Stomach smooth muscle (tissue), 2 donors: Measurements from ENCODE around the gene OVOL1.

ENCODE experiments used
- H3K27ac ChIP-seq: one replicate; pipeline ENCODE4 v1.7.0; 2013; ENCODE audit warnings: mild to moderate bottlenecking, low read length, inconsistent platforms
- H3K27me3 ChIP-seq, 2 donors: one replicate each; pipeline ENCODE4 v1.7.0; 2013; ENCODE audit warnings: low read length in 2 of 2; ENCODE audit not compliant: insufficient read depth in 2 of 2, control insufficient read depth in 1 of 2
- H3K36me3 ChIP-seq, 2 donors: one replicate each; pipeline ENCODE4 v1.7.0; 2013; ENCODE audit warnings: low read length in 2 of 2; ENCODE audit not compliant: control insufficient read depth in 2 of 2, insufficient read depth in 2 of 2
- H3K4me1 ChIP-seq: one replicate; pipeline ENCODE4 v1.7.0; 2013; ENCODE audit warnings: low read length; ENCODE audit not compliant: control insufficient read depth, insufficient read depth
- H3K4me3 ChIP-seq, 2 donors: one replicate each; pipeline ENCODE4 v1.7.0; 2013; ENCODE audit warnings: low read length in 2 of 2
- H3K9ac ChIP-seq, 2 donors: one replicate each; pipeline ENCODE4 v1.7.0; 2013; ENCODE audit warnings: low read length in 2 of 2, mild to moderate bottlenecking in 1 of 2
- H3K9me3 ChIP-seq, 2 donors: one replicate each; pipeline ENCODE4 v1.7.0; 2013; ENCODE audit warnings: low read length in 2 of 2; ENCODE audit not compliant: control insufficient read depth in 2 of 2
- donor health status: healthy.
- donor health status: Pancreatic carcinoma.

The OVOL1 gene

DNA sequence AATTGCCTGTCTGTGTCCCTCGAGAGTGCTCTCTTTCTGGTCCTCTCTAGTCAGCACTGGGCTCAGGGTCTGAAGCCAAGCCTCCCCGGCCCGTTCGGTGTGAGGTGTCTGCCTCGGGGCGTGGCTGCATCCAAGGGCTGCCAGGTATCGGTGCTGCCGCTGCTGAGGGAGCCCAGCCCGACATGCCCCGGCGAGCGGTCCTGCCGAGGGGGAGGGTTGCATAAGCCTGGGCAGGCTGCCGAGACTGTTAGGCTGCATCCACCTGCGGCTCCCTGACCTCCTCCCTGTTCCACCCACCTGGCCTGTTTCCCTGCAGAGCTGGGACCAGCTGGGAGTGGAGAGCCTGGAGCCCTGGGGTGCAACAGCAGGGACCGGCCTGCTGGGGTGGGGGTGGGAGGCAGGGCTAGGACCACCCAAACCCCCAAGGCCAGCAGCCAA lies 6.3 kb downstream of the OVOL1 start:
- no peak overlapping the region for H3K27ac ChIP-seq

GRCh38 chr11:65793625-65794400 lies 7.0 kb downstream of the OVOL1 start:
- Histone ChIP-seq H3K27me3 (peaks cover 11 to 27% of the 10 kb centered on the region in 2 donors), H3K9me3 (no peaks in the 10 kb centered on the region), H3K9ac (no peak overlapping the region), H3K36me3 (no peaks in the 10 kb centered on the region), H3K27ac (no peak overlapping the region), H3K4me3 (no peak overlapping the region), H3K4me1 (no peaks in the 10 kb centered on the region)

More for the DNA sequence above, 6.3 kb downstream of the OVOL1 start:
- Histone ChIP-seq H3K9me3 (no peaks in the 10 kb centered on the region), H3K4me1 (no peaks in the 10 kb centered on the region), H3K36me3 (no peaks in the 10 kb centered on the region), H3K27me3 (peaks cover 17 to 30% of the 10 kb centered on the region in 2 donors), H3K4me3 (no peak overlapping the region), H3K9ac (no peak overlapping the region)

- no peaks in the 10 kb centered on the region for H3K4me1 ChIP-seq
- H3K9me3 ChIP-seq: no peaks in the 10 kb centered on the region
- no peak overlapping the region for H3K27ac ChIP-seq
- no peak overlapping the region for H3K4me3 ChIP-seq
- no peaks in the 10 kb centered on the region for H3K36me3 ChIP-seq
- peaks cover 7 to 27% of the 10 kb centered on the region in 2 donors for H3K27me3 ChIP-seq
- H3K9ac ChIP-seq: no peak overlapping the region
Observed at GRCh38 chr11:65794570-65795510, 8.0 kb downstream of the OVOL1 start.

DNA sequence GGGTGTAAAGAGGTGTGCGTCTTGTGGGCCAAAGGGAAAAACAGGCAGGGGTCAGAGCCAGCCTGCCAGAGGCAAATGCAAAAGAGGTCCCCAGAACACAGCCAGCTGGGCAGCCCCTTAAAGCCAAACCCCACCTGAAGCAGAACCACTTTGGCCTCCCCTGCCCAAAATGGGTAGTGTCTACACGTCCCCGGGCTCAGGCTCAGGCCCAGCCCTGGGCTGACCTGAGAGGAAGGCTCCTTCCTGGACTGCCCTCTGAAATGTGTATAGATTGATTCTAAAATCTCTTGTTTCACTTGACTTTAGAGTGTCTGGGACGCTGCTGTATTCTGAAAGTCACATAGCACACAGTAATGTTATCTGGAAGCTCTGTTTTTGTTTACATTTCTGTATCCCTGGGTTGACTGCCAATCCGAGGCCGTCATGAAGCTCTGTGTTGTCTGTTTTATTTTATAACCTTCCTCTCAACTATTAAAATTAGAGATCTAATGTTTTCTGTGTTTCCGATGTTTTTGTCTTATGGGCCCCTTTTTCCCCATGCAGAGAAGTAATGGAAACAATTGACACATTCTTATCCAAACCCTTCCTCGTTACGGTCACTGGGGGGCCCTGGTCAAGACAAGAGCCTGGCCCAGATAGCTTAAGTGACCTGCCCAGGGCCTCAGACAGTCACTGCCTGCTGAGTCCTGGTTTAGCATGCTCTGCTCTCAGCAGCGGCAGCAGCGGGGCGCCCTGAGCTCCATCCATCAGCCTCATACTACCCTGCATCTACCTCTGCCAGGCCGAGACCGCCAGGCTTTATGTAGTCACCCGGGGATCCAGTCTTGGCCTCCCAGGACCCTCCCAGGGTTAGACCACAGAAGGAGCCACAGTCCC lies 10.1 kb downstream of the OVOL1 start:
- H3K36me3 ChIP-seq: no peaks in the 10 kb centered on the region
- no peak overlapping the region for H3K27ac ChIP-seq
- H3K4me3 ChIP-seq: no peak overlapping the region
- no peaks in the 10 kb centered on the region for H3K9me3 ChIP-seq
- no peak overlapping the region for H3K9ac ChIP-seq
- H3K4me1 ChIP-seq: no peaks in the 10 kb centered on the region
- H3K27me3 ChIP-seq: peaks cover 16 to 37% of the 10 kb centered on the region in 2 donors

DNA sequence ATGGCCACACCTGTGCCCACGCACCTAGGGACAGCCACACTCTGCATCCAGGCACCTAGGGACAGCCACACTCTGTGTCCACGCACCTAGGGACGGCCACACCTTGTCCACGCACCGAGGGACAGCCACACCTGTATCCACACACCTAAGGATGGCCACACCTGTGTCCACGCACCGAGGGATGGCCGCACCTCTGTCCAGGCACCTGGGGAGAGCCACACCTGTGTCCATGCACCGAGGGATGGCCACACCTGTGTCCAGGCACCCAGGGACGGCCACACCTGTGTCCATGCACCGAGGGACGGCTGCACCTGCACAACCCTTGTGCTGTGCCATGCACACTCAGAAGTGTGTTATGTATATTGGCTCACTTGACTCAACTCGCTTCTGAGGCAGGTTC lies 10.8 kb downstream of the OVOL1 start:
- no peaks in the 10 kb centered on the region for H3K4me1 ChIP-seq
- no peak overlapping the region for H3K4me3 ChIP-seq
- peaks cover 20 to 38% of the 10 kb centered on the region in 2 donors for H3K27me3 ChIP-seq
- H3K9me3 ChIP-seq: no peaks in the 10 kb centered on the region
- no peak overlapping the region for H3K27ac ChIP-seq
- H3K9ac ChIP-seq: no peak overlapping the region
- H3K36me3 ChIP-seq: no peaks in the 10 kb centered on the region

DNA sequence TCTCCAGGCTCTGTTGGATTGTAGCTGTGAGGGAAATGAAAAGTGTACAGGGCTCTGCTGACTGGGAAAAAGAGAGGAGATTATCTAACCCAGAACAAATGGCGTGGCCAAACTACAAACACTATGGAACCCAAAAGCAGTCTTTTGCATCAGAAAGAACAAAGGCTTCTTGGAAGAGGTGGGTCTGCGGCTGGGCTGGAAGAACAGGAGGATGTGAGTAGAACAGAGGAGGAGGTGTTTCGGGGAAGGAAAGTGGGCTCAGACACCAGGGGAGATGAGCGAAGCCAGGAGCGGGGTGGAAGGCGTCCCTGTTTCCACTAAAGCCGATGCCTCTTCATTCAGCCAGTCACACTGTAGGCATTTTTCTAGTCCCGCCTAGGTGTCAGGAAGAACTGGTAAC lies 12.0 kb downstream of the OVOL1 start:
- Histone ChIP-seq H3K27me3 (peaks cover 31 to 50% of the 10 kb centered on the region in 2 donors), H3K36me3 (no peaks in the 10 kb centered on the region)

DNA sequence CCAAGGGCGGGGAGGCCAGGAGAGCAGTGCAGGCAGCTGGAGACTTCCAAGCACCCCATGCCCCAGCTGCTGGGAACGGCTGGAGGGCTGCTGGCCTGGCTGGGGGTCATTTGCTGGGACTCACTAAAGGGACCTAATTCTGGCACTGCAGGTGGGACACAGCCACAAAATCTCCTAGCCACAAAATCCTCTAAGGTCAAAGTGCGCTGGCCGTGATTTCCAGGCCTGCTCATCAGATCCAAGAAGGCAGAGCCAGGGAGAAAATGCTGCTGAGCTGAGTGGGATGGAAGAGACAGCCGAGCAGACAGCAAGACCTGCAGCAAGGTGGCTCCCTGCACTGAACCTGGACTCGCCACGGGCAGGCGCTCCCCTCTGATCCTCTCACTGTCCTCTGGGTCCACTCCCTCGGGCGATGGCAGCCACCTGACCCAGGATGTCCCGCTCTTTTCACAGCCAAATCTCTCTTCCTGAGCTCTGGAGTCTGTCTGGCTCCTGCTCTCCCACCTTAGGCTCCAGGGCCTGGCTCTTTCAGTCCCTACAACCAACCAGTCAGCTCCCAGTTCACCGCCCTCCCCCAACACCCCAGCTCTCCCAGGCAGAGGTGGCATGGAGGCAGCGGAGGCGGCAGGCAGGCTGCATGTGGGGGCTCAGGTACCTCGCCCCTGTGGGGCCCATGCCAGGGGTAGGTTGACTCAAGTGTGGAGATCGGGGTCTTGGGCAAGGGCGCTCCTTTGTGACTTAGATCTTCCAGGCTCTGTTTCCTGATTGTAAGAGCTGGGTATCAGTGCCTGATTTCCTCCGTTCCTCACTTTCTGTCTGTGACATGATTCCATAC lies 14.5 kb downstream of the OVOL1 start:
- Histone ChIP-seq H3K4me1 (no peaks in the 10 kb centered on the region), H3K36me3 (no peaks in the 10 kb centered on the region), H3K9ac (no peak overlapping the region), H3K27me3 (peaks cover 33 to 43% of the 10 kb centered on the region in 2 donors), H3K4me3 (no peak overlapping the region), H3K27ac (no peak overlapping the region), H3K9me3 (no peaks in the 10 kb centered on the region)

More for the DNA sequence above, 12.0 kb downstream of the OVOL1 start:
- Histone ChIP-seq H3K9me3 (no peaks in the 10 kb centered on the region), H3K27ac (no peak overlapping the region), H3K4me3 (no peak overlapping the region), H3K9ac (no peak overlapping the region), H3K4me1 (no peaks in the 10 kb centered on the region)

- no peak overlapping the region for H3K9ac ChIP-seq
Observed at GRCh38 chr11:65802841-65803240, 16.0 kb downstream of the OVOL1 start.

GRCh38 chr11:65803797-65804492 lies 17.1 kb downstream of the OVOL1 start:
- Histone ChIP-seq H3K36me3 (no peaks in the 10 kb centered on the region), H3K4me1 (no peaks in the 10 kb centered on the region), H3K27ac (no peak overlapping the region), H3K9me3 (no peaks in the 10 kb centered on the region), H3K27me3 (peaks cover 29 to 32% of the 10 kb centered on the region in 2 donors), H3K4me3 (no peak overlapping the region), H3K9ac (no peak overlapping the region)

More at GRCh38 chr11:65802841-65803240, 16.0 kb downstream of the OVOL1 start:
- H3K9me3 ChIP-seq: no peaks in the 10 kb centered on the region
- peaks cover 34% of the 10 kb centered on the region in 2 donors for H3K27me3 ChIP-seq
- H3K4me3 ChIP-seq: no peak overlapping the region
- no peaks in the 10 kb centered on the region for H3K4me1 ChIP-seq
- H3K36me3 ChIP-seq: no peaks in the 10 kb centered on the region
- no peak overlapping the region for H3K27ac ChIP-seq
